ENCODE results near the gene ZSWIM4. TPM values are rescaled to one million over a fixed set of nuclear protein-coding genes. Genes with fewer than 3 reads are reported as not detected.
A peak's percentile ranks its signal among the peaks of the same experiment; 100 is the strongest.

ZSWIM4 gene
- total and polyA plus RNA-seq, 7 donors: 0.60 to 4.4 (median 3.2) TPM

GRCh38 chr19:13830741-13831536 is 35.7 kb downstream of the ZSWIM4 start:
- intact Hi-C loops (cut with DNase I): no loop called here
- H3K27me3 ChIP-seq: no peaks in the 10 kb centered on the region
- no peaks in the 10 kb centered on the region for H3K9me3 ChIP-seq
- peaks cover 4 to 35% (median 10%) of the 10 kb centered on the region in 4 donors for H3K36me3 ChIP-seq
- peak overlapping the region in 2 of 4 donors; percentile 31 to 98 for H3K27ac ChIP-seq
- TF ChIP-seq POLR2AphosphoS5 (IDR thresholded peaks at IDR 0.05) (no peak), POLR2A (IDR thresholded peaks at IDR 0.05) (no peak), EP300 (IDR thresholded peaks at IDR 0.05) (no peak), CTCF (IDR thresholded peaks at IDR 0.05) (no peak)
- H3K4me3 ChIP-seq: no peak overlapping the region
- H3K4me1 ChIP-seq: peaks cover 0 to 32% (median 28%) of the 10 kb centered on the region in 4 donors
- no peak for DNase-seq
- 93% methylated on average over 32 of the region's 32 CpGs for WGBS, 2 donors

GRCh38 chr19:13831537-13832467 is 36.6 kb downstream of the ZSWIM4 start:
- H3K4me3 ChIP-seq: no peak overlapping the region
- DNase-seq: peak; percentile 66
- H3K9me3 ChIP-seq: no peaks in the 10 kb centered on the region
- peaks cover 4 to 43% (median 17%) of the 10 kb centered on the region in 4 donors for H3K36me3 ChIP-seq
- peak overlapping the region; percentile 96 to 100 (median 99) for H3K27ac ChIP-seq
- peaks cover 0 to 41% (median 36%) of the 10 kb centered on the region in 4 donors for H3K4me1 ChIP-seq
- intact Hi-C loops (cut with DNase I): no loop called here
- WGBS, 2 donors: 82 to 85% methylated on average over 22 of the region's 22 CpGs
- no peak for TF ChIP-seq POLR2A (IDR thresholded peaks at IDR 0.05)
- no peak for TF ChIP-seq CTCF (IDR thresholded peaks at IDR 0.05)
- TF ChIP-seq POLR2AphosphoS5 (IDR thresholded peaks at IDR 0.05): no peak
- TF ChIP-seq EP300 (IDR thresholded peaks at IDR 0.05): no peak
- no peaks in the 10 kb centered on the region for H3K27me3 ChIP-seq

GRCh38 chr19:13833330-13834243 is 38.3 kb downstream of the ZSWIM4 start:
- 6% methylated on average over 59 of the region's 59 CpGs for WGBS, 2 donors
- peak overlapping the region; percentile 96 to 100 (median 99) for H3K27ac ChIP-seq
- intact Hi-C loops (cut with DNase I): no loop called here
- TF ChIP-seq POLR2A (IDR thresholded peaks at IDR 0.05) (no peak), CTCF (IDR thresholded peaks at IDR 0.05) (peak; percentile 21 to 54 (median 38)), EP300 (IDR thresholded peaks at IDR 0.05) (no peak), POLR2AphosphoS5 (IDR thresholded peaks at IDR 0.05) (peak in 3 of 4 donors; percentile 60 to 76 (median 66))
- H3K36me3 ChIP-seq: peaks cover 4 to 31% (median 17%) of the 10 kb centered on the region in 4 donors
- H3K4me3 ChIP-seq: peak overlapping the region in 3 of 4 donors; percentile 17 to 27 (median 24)
- DNase-seq: peak; percentile 99
- no peaks in the 10 kb centered on the region for H3K27me3 ChIP-seq
- peaks cover 0 to 58% (median 54%) of the 10 kb centered on the region in 4 donors for H3K4me1 ChIP-seq
- no peaks in the 10 kb centered on the region for H3K9me3 ChIP-seq
